Measurements from ENCODE around the gene FTCD.

DNA sequence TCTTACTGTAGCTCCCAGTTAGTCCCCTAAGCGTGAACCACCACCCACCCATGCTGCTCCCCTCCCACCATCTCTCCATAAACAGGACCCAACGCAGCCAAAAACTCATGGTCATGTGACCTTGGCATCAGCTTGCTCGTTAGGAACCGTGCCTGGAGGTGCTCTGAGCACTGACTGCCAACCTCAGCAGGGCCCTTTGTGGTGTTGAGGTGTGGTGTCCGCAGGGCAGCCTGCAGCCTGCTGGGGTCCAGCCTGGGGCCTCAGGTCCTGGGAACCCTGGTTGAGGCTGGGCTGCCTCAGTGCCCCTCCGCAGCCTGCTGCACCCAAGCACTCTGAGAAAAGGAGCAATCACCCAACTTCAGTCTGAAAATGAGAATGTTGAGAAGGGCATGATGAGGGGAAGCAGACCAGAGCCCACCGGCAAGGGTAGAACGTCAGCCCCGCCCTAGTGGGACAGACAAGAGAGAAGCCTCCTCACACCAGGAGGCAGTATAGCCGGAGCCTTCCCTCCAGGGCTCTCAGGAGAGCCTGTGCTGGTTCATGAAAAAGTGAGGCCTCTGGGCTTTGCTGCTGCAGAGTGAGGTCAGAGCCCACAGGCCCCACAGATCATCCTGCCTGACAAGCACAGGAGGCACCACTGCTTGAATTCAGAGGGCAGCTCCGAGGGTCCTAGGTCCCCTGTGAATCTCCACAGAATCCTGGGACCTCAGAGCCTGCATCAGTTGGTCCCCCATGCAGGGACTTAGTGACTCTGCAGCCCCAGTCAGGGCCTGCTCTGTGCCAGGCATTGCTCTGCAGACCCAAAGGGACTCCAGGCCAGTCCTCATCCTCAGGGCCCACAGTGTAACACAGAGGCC is 62.3 kb downstream of the FTCD start:
- TF ChIP-seq, protein P1, sequence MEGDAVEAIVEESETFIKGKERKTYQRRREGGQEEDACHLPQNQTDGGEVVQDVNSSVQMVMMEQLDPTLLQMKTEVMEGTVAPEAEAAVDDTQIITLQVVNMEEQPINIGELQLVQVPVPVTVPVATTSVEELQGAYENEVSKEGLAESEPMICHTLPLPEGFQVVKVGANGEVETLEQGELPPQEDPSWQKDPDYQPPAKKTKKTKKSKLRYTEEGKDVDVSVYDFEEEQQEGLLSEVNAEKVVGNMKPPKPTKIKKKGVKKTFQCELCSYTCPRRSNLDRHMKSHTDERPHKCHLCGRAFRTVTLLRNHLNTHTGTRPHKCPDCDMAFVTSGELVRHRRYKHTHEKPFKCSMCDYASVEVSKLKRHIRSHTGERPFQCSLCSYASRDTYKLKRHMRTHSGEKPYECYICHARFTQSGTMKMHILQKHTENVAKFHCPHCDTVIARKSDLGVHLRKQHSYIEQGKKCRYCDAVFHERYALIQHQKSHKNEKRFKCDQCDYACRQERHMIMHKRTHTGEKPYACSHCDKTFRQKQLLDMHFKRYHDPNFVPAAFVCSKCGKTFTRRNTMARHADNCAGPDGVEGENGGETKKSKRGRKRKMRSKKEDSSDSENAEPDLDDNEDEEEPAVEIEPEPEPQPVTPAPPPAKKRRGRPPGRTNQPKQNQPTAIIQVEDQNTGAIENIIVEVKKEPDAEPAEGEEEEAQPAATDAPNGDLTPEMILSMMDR (IDR thresholded peaks at IDR 0.05; ENCODE audit: extremely low read depth in 1 of 2, insufficient read depth in 1 of 2, low read depth in 1 of 2, low read length in 2 of 2) = no peak
- TF ChIP-seq EZH2 (IDR thresholded peaks at IDR 0.05; ENCODE audit: borderline replicate concordance, low read depth, low read length, severe bottlenecking) = no peak
- TF ChIP-seq MAX (IDR thresholded peaks at IDR 0.05; ENCODE audit: insufficient read depth, insufficient read length) = no peak

Measured in endothelial cell of umbilical vein (primary cell).